GM12874 (cell line): ENCODE data around the gene NMNAT3.
A peak's percentile ranks its signal among the peaks of the same experiment; 100 is the strongest.

Source experiments
- CTCF ChIP-seq: IDR thresholded peaks from 2 replicates; pipeline ENCODE4 v1.5.1; 2011; ENCODE audit warnings: low read depth, mild to moderate bottlenecking, control low read depth, low read length, moderate library complexity; ENCODE audit not compliant: insufficient read depth

Gene NMNAT3

DNA sequence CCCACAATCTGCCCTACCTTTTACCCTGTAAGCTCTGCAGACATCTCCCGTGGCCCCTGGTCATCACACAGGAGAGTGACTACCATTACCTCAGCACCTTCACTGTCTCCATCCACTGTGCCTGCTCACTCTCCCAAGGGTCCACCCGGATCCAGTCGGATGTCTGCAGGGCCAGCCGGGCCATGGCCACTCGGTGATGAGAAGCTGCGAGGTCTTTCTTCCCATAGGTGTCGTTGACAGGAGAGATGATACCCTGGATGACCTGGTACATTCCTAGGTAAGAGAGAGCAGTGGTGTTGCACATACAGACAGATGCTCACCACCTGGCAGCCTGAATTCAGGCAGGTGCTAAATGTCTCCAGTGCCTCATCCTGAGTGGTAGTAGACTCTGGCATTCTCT is 99.0 kb downstream of the NMNAT3 start:
- no peak for TF ChIP-seq CTCF

- TF ChIP-seq CTCF: no peak
Observed at GRCh38 chr3:139577909-139578308, 99.9 kb downstream of the NMNAT3 start.

- no peak for TF ChIP-seq CTCF
Observed at GRCh38 chr3:139577346-139577745, 100.4 kb downstream of the NMNAT3 start.

GRCh38 chr3:139574026-139574947 is 103.5 kb downstream of the NMNAT3 start:
- TF ChIP-seq CTCF: no peak

- no peak for TF ChIP-seq CTCF
Observed at GRCh38 chr3:139572847-139573672, 104.7 kb downstream of the NMNAT3 start.

DNA sequence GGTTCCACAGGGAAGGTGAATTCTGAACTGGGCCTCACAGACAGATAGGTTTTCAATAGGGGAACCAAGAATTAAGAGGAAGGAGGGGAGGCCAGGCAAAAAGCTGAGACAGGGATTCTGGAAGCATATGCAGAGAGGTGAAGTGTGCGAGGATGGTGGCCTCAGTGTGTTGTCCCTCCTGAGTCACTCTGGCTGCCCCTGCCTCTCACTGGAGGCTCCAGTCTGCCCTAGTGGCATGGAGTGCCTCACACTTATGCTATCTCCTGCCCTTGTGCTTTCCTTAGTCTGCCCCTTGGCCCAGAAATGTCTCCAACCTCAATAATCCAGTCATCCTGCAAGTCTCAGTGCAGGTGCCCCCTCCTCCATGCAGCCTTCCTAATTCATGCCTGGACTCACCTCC is 106.1 kb downstream of the NMNAT3 start:
- TF ChIP-seq CTCF: no peak

DNA sequence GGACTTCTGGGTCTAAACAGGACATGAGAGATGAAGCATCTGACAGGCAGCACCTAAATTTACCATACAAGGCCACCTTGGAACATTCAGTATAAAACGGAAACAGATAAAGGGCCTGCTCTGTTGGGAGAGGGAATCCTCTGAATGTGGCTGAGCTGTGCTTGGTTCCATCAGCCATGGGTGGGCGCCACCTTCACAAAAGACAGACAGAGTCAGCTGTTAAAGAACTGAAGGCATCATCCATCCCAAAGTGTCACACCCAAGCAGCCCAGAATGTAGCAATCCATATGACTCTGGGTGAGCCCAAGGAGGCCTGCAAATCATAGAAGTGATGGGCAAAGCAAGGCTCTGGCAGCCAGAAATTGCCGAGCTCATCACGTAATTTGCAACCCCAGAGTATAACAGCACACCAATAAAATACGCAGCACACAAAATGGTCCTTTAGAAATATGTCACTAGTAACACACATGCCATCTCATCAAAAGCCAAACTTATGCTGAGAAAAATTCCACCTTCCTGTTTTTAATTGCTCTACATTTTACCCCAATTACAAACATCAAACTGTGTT is 113.4 kb downstream of the NMNAT3 start:
- TF ChIP-seq CTCF: 0 out of 2 replicates have a peak, but pooled peaks have one; percentile 23
